ENCODE measurements around the gene KLHL33.

KLHL33 gene

GRCh38 chr14:20446889-20447288 lies 10.9 kb upstream of the KLHL33 start:
- no peak for DNase-seq

GRCh38 chr14:20443650-20444049 lies 7.7 kb upstream of the KLHL33 start:
- DNase-seq, result peak in 1 of 3 experiments; percentile 68

DNA sequence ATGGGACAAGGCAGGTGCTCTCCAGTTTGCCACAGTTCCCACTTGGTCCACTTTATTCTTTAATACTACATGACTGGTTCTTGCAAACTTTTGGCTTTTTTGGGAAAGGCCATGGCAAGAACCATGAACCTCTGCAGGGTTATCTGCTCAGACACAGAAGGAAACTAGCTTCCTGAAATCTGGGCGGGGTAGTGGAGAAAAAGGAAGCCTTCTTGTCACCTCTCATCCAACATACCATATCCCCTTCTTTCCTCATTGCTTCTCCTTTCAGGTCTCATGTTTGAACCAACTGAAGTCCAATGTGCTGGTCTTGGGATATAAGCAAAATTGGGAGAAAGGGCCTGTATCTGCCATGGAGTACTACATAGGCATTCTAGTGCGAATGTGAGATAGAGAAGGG lies 5.5 kb upstream of the KLHL33 start:
- DNase-seq, result no peak

- no peak for DNase-seq
These were observed 4.9 kb upstream of the KLHL33 start for GRCh38 chr14:20440882-20441281.

- DNase-seq, result no peak
These were observed 4.5 kb upstream of the KLHL33 start for GRCh38 chr14:20440465-20440864.

GRCh38 chr14:20438664-20439063 lies 2.7 kb upstream of the KLHL33 start:
- no peak for DNase-seq

GRCh38 chr14:20436363-20436755 lies 393 bp upstream of the KLHL33 start:
- DNase-seq, result no peak

GRCh38 chr14:20434701-20435581 lies 1.0 kb downstream of the KLHL33 start:
- peak; percentile 33 to 63 (median 61) for DNase-seq

DNA sequence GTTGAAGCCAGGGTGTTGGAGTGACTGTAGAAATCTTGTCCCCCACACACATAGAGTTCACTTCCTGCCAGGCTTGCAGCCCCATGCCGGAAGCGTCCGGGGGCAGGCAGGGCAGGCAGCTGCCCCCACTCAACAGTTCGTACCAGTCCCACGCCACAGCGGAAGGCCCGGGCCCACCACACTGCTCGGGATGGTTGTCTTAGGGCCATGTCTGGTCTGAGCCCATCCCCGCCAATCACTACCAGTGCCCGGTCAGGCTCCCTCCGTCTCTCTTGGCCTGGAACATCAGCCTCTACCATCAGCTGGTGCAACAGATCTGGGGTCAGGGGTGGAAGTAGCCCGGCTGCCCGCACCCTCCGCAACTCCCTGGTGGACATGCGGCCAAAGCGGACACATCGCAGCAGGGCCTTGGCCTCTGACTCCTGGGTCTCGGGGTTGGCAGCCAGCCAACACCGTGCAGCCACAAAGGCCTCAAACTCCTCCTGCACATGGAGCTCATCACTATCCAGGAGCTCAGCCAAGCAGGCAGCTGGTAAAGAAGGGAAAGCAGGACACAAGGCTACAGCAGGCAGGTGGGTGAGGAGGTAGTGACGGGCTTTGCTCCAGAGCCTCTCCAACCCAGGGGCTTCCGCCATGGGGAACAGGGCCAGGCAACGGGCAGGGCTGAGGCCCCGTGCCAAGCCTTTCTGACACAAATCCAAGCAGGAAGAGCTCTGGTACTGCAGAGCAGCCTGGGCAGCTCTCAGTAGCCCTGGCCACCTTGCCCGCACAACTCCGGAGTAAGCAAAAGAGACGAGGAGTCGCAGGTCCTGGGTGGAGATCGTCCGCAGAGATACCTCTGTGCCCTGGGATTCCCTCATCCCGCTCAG lies 5.9 kb downstream of the KLHL33 start:
- no peak for DNase-seq

- DNase-seq, result no peak
These were observed 7.2 kb downstream of the KLHL33 start for GRCh38 chr14:20428802-20429201.

DNA sequence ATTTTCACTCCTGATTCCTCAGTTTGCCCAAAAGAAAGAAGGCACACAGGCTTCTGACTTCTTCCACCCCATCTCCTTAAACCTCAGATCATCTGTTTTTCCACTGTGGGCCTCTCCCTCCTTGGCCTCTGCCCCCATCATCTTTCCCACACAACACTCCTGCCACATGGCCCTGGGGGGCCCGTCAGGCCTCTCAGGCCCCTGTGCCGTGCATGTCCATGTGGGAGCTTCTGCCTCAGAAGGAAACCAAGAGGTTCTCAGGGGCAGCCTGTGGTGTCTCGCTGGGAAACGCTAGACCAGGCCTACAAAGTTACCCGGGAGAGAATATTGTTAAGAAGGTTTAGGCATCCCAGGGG lies 8.0 kb downstream of the KLHL33 start:
- DNase-seq, result no peak

DNA sequence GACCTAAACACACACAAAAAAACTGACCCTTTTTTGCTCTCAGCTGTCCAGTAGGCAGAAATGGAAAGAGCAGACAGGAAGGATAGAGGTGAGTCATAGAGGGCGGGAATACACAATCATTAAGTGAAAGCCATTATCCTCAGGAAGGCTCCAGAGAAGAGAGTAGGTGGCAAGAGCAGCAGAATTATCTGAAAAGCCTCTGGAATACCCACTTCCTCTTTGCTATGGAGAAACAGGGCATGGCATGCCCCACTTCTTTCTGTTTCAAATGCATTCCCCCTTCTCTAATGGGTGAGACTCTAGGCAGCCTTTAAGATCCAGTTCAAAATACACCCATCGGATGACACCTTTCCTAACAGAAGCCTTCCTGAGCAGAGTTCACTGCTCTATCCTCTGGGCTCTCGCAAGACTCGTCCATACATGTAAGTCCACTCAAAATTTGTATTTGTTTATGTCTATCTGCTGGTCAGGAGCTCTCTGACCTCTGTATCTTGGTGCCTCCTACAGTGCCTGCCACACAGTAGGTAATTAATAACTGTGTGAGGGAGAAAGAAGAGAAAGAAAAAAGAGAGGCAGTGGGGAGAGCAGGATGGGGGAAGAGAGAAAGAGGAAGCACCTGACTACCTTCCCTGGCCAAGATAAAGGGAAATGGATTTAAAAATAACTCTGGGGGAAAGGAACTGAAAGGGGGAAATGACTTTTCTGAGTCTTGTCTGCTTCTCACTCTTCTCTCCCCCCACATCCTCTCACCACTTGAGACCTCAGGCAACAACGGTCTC lies 8.5 kb downstream of the KLHL33 start:
- DNase-seq, result peak in 2 of 3 experiments; percentile 23 to 34

DNA sequence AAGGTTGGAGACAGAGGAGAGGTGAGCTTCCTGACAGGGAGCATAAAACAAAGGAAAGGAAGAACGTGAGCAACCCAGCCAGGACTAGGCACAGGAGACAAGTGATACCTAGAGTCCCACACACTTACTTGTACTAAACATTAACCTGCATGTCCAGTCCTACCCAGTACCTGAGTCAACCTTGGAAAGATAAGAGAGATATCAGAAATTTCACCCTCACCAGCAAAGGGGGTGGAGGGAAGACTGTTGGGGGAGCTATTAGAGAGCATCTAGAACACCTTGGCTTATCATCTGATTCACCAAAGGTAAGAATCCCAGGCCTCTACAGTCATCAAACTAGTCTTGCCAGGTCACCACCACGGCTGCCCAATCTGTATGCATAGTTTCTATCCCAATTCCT lies 11.1 kb downstream of the KLHL33 start:
- DNase-seq, result no peak

- DNase-seq, result no peak
These were observed 13.1 kb downstream of the KLHL33 start for GRCh38 chr14:20422886-20423285.

GRCh38 chr14:20421267-20421666 lies 14.7 kb downstream of the KLHL33 start:
- DNase-seq, result no peak

DNA sequence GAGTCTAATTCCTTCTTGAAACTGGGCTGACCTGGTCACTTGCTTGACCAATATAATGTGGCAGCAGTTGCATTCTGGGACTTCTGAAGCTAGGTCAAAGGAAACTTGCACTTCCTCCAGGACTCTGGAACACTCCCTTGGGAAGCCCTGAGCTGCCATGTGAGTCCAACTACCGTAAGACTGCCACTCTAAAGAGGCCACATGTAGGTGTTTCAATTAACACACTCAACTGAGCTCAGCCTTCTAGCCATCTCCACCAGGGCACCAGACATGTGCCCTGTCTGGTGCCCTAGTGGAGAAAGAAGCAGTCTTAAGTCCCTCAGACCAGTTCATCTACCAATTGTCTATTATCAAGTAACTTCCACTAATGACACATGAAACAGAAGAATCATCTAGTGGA lies 16.5 kb downstream of the KLHL33 start:
- DNase-seq, result no peak

DNA sequence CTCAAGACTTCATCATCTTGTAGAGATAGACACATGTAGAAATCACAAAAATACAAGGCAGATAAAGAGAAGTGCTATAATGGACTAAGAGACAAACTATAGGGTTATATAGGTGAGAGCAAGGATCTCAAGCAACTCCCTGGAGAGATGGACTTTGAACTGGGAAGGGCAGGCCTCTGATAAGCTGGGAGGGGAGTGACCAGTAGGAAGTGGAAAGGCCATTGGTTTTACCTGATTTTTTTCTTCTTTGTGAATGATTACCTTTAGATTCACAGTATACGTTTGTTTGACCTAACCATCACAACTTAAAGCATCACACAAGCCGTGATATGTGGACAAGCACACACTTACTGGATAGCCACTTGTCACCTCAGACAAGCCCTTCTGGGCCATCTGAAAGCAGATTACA lies 17.5 kb downstream of the KLHL33 start:
- DNase-seq, result no peak

DNA sequence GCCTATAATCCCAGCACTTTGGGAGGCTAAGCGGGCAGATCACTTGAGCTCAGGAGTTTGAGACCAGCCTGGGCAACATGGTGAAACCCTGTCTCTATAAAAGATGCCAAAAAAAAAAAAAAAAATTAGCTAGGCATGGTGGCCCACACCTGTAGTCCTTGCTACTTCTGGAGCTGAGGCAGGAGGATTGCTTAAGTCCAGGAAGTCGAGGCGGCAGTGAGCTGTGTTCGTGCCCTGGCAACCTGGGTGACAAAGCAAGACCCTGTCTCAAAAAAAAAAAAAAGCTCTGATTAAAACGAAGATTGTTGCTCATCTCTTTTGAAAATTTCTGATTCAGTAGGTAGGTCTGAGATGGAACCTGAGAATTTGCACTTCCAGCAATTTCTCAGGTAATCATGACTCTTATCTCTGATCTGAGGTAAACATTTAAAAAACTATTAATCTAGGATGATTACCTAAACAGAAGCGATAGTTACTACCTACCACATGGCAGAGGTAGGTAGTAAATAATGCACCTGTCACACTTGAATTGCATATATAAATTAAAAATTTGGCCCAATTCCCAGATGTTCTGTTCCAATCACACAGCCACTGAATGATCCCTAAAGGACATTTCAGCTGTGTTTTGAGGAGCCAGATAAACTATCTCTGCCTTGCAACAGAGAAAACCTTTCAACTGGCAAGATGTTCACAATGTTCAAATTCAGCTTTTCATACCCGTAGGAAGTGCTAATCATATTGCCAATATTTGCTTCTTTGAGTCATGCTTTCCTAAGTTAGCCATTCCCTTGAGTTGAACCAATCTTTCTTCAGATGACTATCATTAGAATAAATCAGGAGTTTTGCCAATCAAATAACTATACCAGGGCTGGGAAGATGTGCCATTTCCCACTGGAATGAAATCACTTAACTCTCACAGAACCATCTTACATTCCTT lies 18.4 kb downstream of the KLHL33 start:
- DNase-seq, result peak; percentile 49 to 84 (median 60)

GRCh38 chr14:20416223-20416622 lies 19.7 kb downstream of the KLHL33 start:
- DNase-seq, result no peak

DNA sequence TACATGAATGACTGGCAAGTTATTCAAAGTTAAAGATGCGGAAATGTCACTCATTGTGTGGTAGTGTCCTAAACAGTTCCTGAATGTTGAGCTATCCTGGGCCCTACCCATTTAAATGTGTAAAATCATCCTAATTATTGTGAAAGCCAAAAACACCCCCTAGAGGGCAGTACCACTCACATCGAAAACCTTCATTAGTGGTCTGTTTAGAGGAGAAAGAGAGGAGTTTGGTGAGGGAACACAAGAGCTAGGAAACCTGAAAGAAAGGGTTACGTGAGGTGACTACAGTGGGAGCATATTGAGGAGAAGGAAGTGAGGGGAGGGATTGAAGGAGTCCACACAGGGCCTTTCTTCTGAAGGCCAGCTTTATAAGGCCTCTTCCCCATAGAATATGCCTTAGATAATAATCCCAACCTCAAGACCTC lies 20.2 kb downstream of the KLHL33 start:
- DNase-seq, result peak; percentile 8 to 51 (median 34)

DNA sequence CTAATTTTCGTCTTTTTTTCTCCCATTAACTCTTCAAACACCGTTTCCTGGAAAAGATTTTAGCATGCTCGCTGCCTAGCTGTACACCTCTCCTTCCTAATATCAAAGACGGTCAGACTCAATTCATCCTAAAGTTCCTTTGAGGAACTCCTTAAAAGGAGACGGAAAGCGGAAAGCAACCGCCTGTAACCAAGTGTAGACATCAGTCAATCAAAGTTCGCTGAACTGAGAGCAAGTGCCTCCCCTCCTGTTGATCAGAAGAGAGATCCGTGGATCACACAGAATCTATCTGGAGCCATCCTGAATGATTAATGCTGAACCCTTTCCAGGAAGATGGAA lies 22.3 kb downstream of the KLHL33 start:
- peak in 2 of 3 experiments; percentile 62 to 65 for DNase-seq
